HL-60 (cell line): ENCODE data around the gene ENTPD6.

ENCODE experiments used
- CTCF ChIP-seq: IDR thresholded peaks from one replicate; pipeline ENCODE4 v1.5.1; 2011; ENCODE audit warnings: low read length, control low read depth, inconsistent platforms; ENCODE audit not compliant: insufficient read depth
- GABPA ChIP-seq: IDR thresholded peaks from 2 replicates; pipeline ENCODE4 v1.6.1; 2012; ENCODE audit warnings: low read depth
- POLR2AphosphoS5 ChIP-seq: IDR thresholded peaks from 2 replicates; pipeline ENCODE4 v1.6.1; 2012; ENCODE audit warnings: low read depth

GRCh38 chr20:25197870-25198190 lies 2.3 kb downstream of the ENTPD6 start:
- TF ChIP-seq CTCF (no peak), POLR2AphosphoS5 (no peak), GABPA (no peak)
